PC-9 (cell line): ENCODE measurements around the gene FAM47E. TPM values are rescaled to one million over a fixed set of nuclear protein-coding genes. Genes with fewer than 3 reads are reported as not detected.

Experiments
- BruUV-seq: library from RNA; stranded (reverse); fragments of 400-500 nt; replicated peaks from 2 replicates; lab custom pipeline; 2021; lab: Mats Ljungman, UMichigan
- CTCF ChIA-PET: fragments of 300-600 bp; sonication (Branson Sonifier 250); formaldehyde crosslinking; loops from one replicate; lab custom pipeline; 2022; ENCODE audit warnings: antibody characterized with exemption; lab: Charles Lee
- POLR2A ChIA-PET: fragments of 300-600 bp; sonication (Branson Sonifier 250); formaldehyde crosslinking; loops from one replicate; lab custom pipeline; 2022; ENCODE audit warnings: antibody characterized with exemption; ENCODE audit not compliant: unreplicated experiment; lab: Charles Lee
- DNase-seq, 2 experiments: peaks; one replicate each; pipeline versions ENCODE4 v3.0.0 to v3.0.0-alpha.2; 2015 to 2022; ENCODE audit warnings: mixed read lengths in 1 of 2
- H2AFZ ChIP-seq: fragments of 200-600 bp; sonication (generic); 2 replicates; pipeline ENCODE4 v1.8.1; 2017; ENCODE audit warnings: antibody characterized with exemption
- H3F3A ChIP-seq: fragments of 200-600 bp; sonication (generic); 2 replicates; pipeline ENCODE4 v1.8.1; 2017; ENCODE audit warnings: antibody characterized with exemption, mild to moderate bottlenecking, low read depth; ENCODE audit not compliant: insufficient read depth
- H3K27ac ChIP-seq: fragments of 200-600 bp; sonication (generic); 2 replicates; pipeline ENCODE4 v1.6.1; 2016; ENCODE audit warnings: mixed run types
- H3K27me3 ChIP-seq: fragments of 200-600 bp; sonication (generic); 2 replicates; pipeline ENCODE4 v1.6.1; 2016; ENCODE audit warnings: low read depth, mixed run types; ENCODE audit not compliant: insufficient read depth
- H3K36me3 ChIP-seq: fragments of 200-600 bp; sonication (generic); 2 replicates; pipeline ENCODE4 v1.6.1; 2016; ENCODE audit warnings: low read depth, mixed run types
- H3K4me1 ChIP-seq: fragments of 200-600 bp; sonication (generic); replicated peaks from 2 replicates; pipeline ENCODE4 v1.6.1; 2016; ENCODE audit warnings: mixed run types; ENCODE audit not compliant: insufficient read depth
- H3K4me2 ChIP-seq: fragments of 200-600 bp; sonication (generic); 2 replicates; pipeline ENCODE4 v1.6.1; 2017; ENCODE audit warnings: mixed run types
- H3K4me3 ChIP-seq: fragments of 200-600 bp; sonication (generic); 2 replicates; pipeline ENCODE4 v1.6.1; 2016; ENCODE audit warnings: mixed run types
- H3K79me2 ChIP-seq: fragments of 200-600 bp; sonication (generic); 2 replicates; pipeline ENCODE4 v1.6.1; 2017; ENCODE audit warnings: low read depth, mixed run types
- H3K9me2 ChIP-seq: fragments of 200-600 bp; sonication (generic); 2 replicates; pipeline ENCODE4 v1.8.1; 2017; ENCODE audit warnings: mild to moderate bottlenecking; ENCODE audit not compliant: insufficient read depth
- H3K9me3 ChIP-seq: fragments of 200-600 bp; sonication (generic); 2 replicates; pipeline ENCODE4 v1.8.1; 2016; ENCODE audit warnings: low read depth; ENCODE audit not compliant: insufficient read depth
- H4K20me1 ChIP-seq: fragments of 200-600 bp; sonication (generic); 2 replicates; pipeline ENCODE4 v1.8.1; 2017; ENCODE audit not compliant: insufficient read depth
- EZH2 ChIP-seq: fragments of 200-600 bp; sonication (generic); IDR thresholded peaks from 2 replicates; pipeline ENCODE4 v1.8.0; 2017; ENCODE audit warnings: antibody characterized with exemption, low read depth
- intact Hi-C: fragments of 100-400 bp; cut with micrococcal nuclease; formaldehyde crosslinking; loops from one replicate; pipeline ENCODE4 v1.10.0; 2022; ENCODE audit not compliant: unreplicated experiment
- total RNA-seq: library from RNA; stranded (reverse); gene quantifications from 2 replicates; pipeline ENCODE4 v1.2.3, GENCODE V29; 2021
- TF ChIP-seq, protein P1 (sequence below): fragments of 200-600 bp; sonication (generic); conservative IDR thresholded peaks from 2 replicates; pipeline ENCODE4 v1.6.1; 2017; ENCODE audit warnings: mixed run types, antibody characterized with exemption, mild to moderate bottlenecking, moderate library complexity

The FAM47E gene
- total RNA-seq, 1 experiment from 2014 or later: 2.2 TPM

DNA sequence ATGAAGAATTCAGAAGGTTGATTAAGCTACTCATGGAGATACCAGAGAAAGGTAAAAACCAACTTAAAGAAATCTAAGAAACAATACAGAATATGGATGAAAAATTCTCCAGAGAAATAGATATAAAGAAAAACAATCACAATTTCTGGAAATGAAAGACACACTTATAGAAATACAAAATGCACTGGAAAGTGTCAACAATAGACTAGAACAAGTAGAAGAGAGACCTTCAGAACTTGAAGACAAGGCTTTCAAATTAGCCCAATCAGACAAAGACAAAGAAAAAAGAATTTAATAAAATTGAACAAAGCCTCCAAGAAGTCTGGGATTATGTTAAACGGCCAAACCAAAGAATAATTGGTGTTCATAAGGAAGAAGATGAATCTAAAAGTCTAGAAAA lies 64.6 kb downstream of the FAM47E start:
- Histone ChIP-seq H3K4me2 (no peak overlapping the region), H3K9me2 (no peaks in the 10 kb centered on the region), H4K20me1 (no peaks in the 10 kb centered on the region), H3K4me1 (no peaks in the 10 kb centered on the region), H2AFZ (no peak overlapping the region), H3K9me3 (0 out of 2 replicates have a peak, but pooled peaks cover 4% of the 10 kb centered on the region), H3K27me3 (no peaks in the 10 kb centered on the region), H3K79me2 (no peaks in the 10 kb centered on the region), H3K4me3 (no peak overlapping the region), H3K36me3 (no peaks in the 10 kb centered on the region), H3F3A (no peaks in the 10 kb centered on the region), H3K27ac (no peak overlapping the region)
- intact Hi-C loops: no loop called here
- ChIA-PET CTCF (interaction anchor here (0.7 kb wide), 1 partner anchor 489 kb away, joined by 7 read pairs; no protein-coding TSS in a partner anchor), POLR2A (no interaction called here)
- TF ChIP-seq, protein P1, sequence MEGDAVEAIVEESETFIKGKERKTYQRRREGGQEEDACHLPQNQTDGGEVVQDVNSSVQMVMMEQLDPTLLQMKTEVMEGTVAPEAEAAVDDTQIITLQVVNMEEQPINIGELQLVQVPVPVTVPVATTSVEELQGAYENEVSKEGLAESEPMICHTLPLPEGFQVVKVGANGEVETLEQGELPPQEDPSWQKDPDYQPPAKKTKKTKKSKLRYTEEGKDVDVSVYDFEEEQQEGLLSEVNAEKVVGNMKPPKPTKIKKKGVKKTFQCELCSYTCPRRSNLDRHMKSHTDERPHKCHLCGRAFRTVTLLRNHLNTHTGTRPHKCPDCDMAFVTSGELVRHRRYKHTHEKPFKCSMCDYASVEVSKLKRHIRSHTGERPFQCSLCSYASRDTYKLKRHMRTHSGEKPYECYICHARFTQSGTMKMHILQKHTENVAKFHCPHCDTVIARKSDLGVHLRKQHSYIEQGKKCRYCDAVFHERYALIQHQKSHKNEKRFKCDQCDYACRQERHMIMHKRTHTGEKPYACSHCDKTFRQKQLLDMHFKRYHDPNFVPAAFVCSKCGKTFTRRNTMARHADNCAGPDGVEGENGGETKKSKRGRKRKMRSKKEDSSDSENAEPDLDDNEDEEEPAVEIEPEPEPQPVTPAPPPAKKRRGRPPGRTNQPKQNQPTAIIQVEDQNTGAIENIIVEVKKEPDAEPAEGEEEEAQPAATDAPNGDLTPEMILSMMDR: no peak
- TF ChIP-seq EZH2: no peak
- DNase-seq: no peak
- no TSS peak for BruUV-seq

DNA sequence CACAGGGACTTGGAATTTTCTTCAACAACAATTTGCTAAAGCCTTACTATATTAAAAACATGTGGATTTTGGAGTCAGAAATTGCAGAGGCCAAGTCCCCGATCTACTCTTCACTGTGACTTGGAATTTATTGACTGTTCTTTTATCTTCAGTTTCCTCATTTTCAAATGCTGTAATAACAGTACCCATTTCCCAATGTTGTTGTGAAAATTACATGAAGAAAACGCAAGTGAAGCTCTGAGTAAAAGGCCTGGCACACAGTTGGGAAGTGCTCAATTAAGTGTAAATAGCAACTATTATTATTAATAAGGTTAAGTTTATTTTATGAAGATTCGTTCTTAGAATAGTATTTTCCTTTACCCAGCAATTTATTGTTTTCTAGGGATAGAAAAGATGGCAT lies 70.7 kb downstream of the FAM47E start:
- H3F3A ChIP-seq: no peaks in the 10 kb centered on the region
- H3K9me2 ChIP-seq: no peaks in the 10 kb centered on the region
- CTCF ChIA-PET: interaction anchor here (0.6 kb wide), 1 partner anchor 198 kb away, joined by 5 read pairs; no protein-coding TSS in a partner anchor
- H3K4me3 ChIP-seq: no peak overlapping the region
- no peak overlapping the region for H3K4me2 ChIP-seq
- DNase-seq: no peak
- POLR2A ChIA-PET: no interaction called here
- no peaks in the 10 kb centered on the region for H3K27me3 ChIP-seq
- no peaks in the 10 kb centered on the region for H3K79me2 ChIP-seq
- H3K9me3 ChIP-seq: no peaks in the 10 kb centered on the region; the same call in 1 of the 2 replicates
- H3K27ac ChIP-seq: no peak overlapping the region
- TF ChIP-seq EZH2: no peak
- TF ChIP-seq, protein P1: no peak
- BruUV-seq: no TSS peak
- H4K20me1 ChIP-seq: no peaks in the 10 kb centered on the region
- H2AFZ ChIP-seq: no peak overlapping the region
- H3K36me3 ChIP-seq: no peaks in the 10 kb centered on the region
- intact Hi-C loops: no loop called here
- H3K4me1 ChIP-seq: no peaks in the 10 kb centered on the region

DNA sequence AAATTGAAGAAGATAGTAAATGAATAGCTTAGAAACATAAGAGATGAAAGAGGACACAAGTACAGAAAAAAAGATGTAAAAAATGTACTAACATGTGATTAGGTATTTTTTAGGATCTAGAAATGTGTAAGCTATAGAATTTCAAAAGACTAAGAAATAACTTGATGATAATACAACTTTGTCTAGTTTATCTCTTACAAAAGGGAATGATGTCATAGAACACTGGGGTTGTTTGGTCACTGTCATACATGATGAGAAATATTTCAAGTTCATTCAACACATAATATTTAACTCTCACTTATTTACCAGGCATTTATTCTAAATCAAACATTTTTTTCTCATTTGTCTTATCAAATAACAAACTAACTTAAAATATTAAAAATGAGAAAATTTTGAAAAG lies 73.6 kb downstream of the FAM47E start:
- intact Hi-C loops: no loop called here
- no peak for TF ChIP-seq EZH2
- TF ChIP-seq, protein P1: no peak
- CTCF ChIA-PET: no interaction called here
- H3K36me3 ChIP-seq: no peaks in the 10 kb centered on the region
- H3K9me3 ChIP-seq: no peaks in the 10 kb centered on the region; the same call in 1 of the 2 replicates
- no peak overlapping the region for H3K27ac ChIP-seq
- no peaks in the 10 kb centered on the region for H3K79me2 ChIP-seq
- no peaks in the 10 kb centered on the region for H3K27me3 ChIP-seq
- no peak overlapping the region for H2AFZ ChIP-seq
- BruUV-seq: no TSS peak
- no peaks in the 10 kb centered on the region for H4K20me1 ChIP-seq
- no peak for DNase-seq
- no peak overlapping the region for H3K4me2 ChIP-seq
- H3K4me1 ChIP-seq: no peaks in the 10 kb centered on the region
- no peaks in the 10 kb centered on the region for H3K9me2 ChIP-seq
- POLR2A ChIA-PET: no interaction called here
- no peak overlapping the region for H3K4me3 ChIP-seq
- no peaks in the 10 kb centered on the region for H3F3A ChIP-seq
